OCI-LY1 (cell line): Measurements from ENCODE around the gene CLK3.
"Not testable (repeated sequence)": the region's sequence is repeated elsewhere in the genome, so short reads cannot be mapped to it uniquely, and the experiment has no call there.

Experiments used
- CTCF ChIP-seq: fragments of 200-600 bp; sonication (generic), shearing (Covaris generic); IDR thresholded peaks from 2 replicates; pipeline ENCODE4 v1.5.1; 2017; ENCODE audit warnings: mild to moderate bottlenecking, antibody characterized with exemption, low read length, moderate library complexity, mixed read lengths
- EZH2 ChIP-seq: fragments of 200-600 bp; sonication (generic), shearing (Covaris generic); IDR thresholded peaks from 2 replicates; pipeline ENCODE4 v1.8.0; 2017; ENCODE audit warnings: borderline replicate concordance, mixed run types, mild to moderate bottlenecking, antibody characterized with exemption, low read length, moderate library complexity, mixed read lengths

- TF ChIP-seq CTCF, EZH2: not testable (repeated sequence)
Observed at GRCh38 chr15:74597146-74597705, 18.4 kb upstream of the CLK3 start.
